Pancreas (tissue), 10 donors: ENCODE measurements around the gene CES2. TPM values are rescaled to one million over a fixed set of nuclear protein-coding genes. Genes with fewer than 3 reads are reported as not detected.

Experiments
- ATAC-seq, 4 donors: fragments of 200-7000 bp; cut with Tn5 transposase; one replicate each; pipeline versions ENCODE4 v1.8.0 to v1.9.1; 2020; ENCODE audit warnings: mild to moderate bottlenecking in 4 of 4, moderate library complexity in 4 of 4
- DNase-seq, 6 donors: peaks; one replicate each; pipeline ENCODE4 v3.0.0-alpha.2; 2020
- FAIRE-seq: peaks from 2 replicates; lab custom pipeline; 2012; peaks lifted over from hg19 to GRCh38; lab: Jason Lieb, UNC
- H3K27ac ChIP-seq, 4 donors: fragments of 200-600 bp; sonication (generic); 1 replicate in 3 of 4; 2 replicates in 1 of 4; pipeline versions ENCODE4 v1.5.0 to v1.8.0; 2020
- H3K27me3 ChIP-seq, 4 donors: fragments of 200-600 bp; one replicate each; pipeline ENCODE4 v1.8.0; 2021
- H3K36me3 ChIP-seq, 3 donors: fragments of 200-600 bp; sonication (generic) in 1 of 3; one replicate each; pipeline versions ENCODE4 v1.5.0 to v1.8.0; 2020 to 2021
- H3K4me1 ChIP-seq, 3 donors: fragments of 200-600 bp; one replicate each; pipeline ENCODE4 v1.8.0; 2021
- H3K4me3 ChIP-seq, 4 donors: fragments of 200-600 bp; sonication (generic) in 2 of 4; one replicate each; pipeline versions ENCODE4 v1.5.0 to v1.8.0; 2020 to 2021
- H3K9me3 ChIP-seq, 4 donors: fragments of 200-600 bp; one replicate each; pipeline ENCODE4 v1.8.0; 2021
- WGBS, 2 donors: extraction: QIAGEN DNeasy Blood & Tissue Kit; methylation state at CpG; one replicate each; pipeline ENCODE4 v1.1.7; 2013; 5-methylcytosine and 5-hydroxymethylcytosine counted together
- intact Hi-C, 3 donors: fragments of 100-400 bp; cut with DNase I; formaldehyde crosslinking; loops; one replicate each; pipeline versions ENCODE4 v1.11.1 to v1.14.2; 2022
- polyA plus RNA-seq, 2 donors: library from polyadenylated mRNA; stranded (reverse); fragments of 200-250 nt; gene quantifications; one replicate each; pipeline ENCODE4 v1.2.3, GENCODE V29; 2013
- total RNA-seq, 6 donors: library from RNA; stranded (reverse); fragmentation: NEBNext Ultra II Directional in 4 of 6; extraction: Animal tissue kit (Norgen Biotek cat#: 25700) in 4 of 6; gene quantifications; one replicate each; pipeline versions ENCODE4 v1.2.1 to v1.2.4, GENCODE V29; 2021 to 2023
- TF ChIP-seq, protein P1 (sequence below), 4 donors: fragments of 200-600 bp; sonication (generic) in 3 of 4; IDR thresholded peaks; one replicate each; pipeline versions ENCODE4 v1.5.0 to v1.8.0; 2021; ENCODE audit warnings: antibody characterized with exemption in 4 of 4
- donor health status: healthy with polysubstance abuse.
- donor health status: DM: no; HTN: no; CAD: no; lungs with moderate emphysema.
- donor health status: DM: no; HTN: no; CAD: no.
- donor health status: control.
- donor health status: control.
- donor health status: Bipolar disorder and iron deficiency.
- donor health status: DM: yes; HTN: yes; CAD: no.
- donor health status: DM: no; HTN: no; CAD: no.
- donor health status: DM: no; HTN: no; CAD: no.
- donor health status: DM: yes; HTN: yes; CAD: no.

The CES2 gene
- total and polyA plus RNA-seq, 8 donors = 14.3 to 23.1 (median 17.3) TPM

DNA sequence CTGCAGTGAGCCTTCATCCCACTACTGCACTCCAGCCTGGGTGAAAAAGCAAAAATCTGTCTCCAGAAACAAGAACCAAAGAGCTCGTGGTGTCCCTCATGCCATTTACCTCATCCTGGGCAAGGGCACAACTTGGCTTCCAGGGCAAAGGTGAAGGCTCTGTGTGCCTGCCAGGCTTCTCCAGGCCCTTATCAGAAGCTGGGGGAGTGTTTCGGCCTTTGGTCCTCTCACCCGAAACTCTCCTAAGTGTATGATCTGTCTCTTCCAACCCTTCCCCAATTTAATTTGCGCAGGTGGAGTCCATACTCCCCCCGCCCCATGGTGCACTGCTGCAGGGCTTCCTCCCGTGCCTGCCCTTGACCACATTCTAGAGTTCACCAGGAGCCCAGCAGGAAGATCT lies 1.1 kb downstream of the CES2 start:
- ATAC-seq = no peak
- peaks cover 0 to 18% (median 13%) of the 10 kb centered on the region in 3 donors for H3K36me3 ChIP-seq
- FAIRE-seq = no peak

GRCh38 chr16:66936889-66937554 lies 1.7 kb downstream of the CES2 start:
- ATAC-seq = no peak
- intact Hi-C loops = no loop called here
- TF ChIP-seq, protein P1, sequence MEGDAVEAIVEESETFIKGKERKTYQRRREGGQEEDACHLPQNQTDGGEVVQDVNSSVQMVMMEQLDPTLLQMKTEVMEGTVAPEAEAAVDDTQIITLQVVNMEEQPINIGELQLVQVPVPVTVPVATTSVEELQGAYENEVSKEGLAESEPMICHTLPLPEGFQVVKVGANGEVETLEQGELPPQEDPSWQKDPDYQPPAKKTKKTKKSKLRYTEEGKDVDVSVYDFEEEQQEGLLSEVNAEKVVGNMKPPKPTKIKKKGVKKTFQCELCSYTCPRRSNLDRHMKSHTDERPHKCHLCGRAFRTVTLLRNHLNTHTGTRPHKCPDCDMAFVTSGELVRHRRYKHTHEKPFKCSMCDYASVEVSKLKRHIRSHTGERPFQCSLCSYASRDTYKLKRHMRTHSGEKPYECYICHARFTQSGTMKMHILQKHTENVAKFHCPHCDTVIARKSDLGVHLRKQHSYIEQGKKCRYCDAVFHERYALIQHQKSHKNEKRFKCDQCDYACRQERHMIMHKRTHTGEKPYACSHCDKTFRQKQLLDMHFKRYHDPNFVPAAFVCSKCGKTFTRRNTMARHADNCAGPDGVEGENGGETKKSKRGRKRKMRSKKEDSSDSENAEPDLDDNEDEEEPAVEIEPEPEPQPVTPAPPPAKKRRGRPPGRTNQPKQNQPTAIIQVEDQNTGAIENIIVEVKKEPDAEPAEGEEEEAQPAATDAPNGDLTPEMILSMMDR (IDR thresholded peaks at IDR 0.05) = no peak
- peak in 1 of 6 donors; percentile 8 for DNase-seq
- no peak overlapping the region for H3K4me3 ChIP-seq
- peaks cover 0 to 23% (median 17%) of the 10 kb centered on the region in 3 donors for H3K36me3 ChIP-seq
- H3K27ac ChIP-seq = no peak overlapping the region
- no peaks in the 10 kb centered on the region for H3K9me3 ChIP-seq
- 67 to 85% methylated on average over 4 of the region's 4 CpGs for WGBS, 2 donors
- no peak for FAIRE-seq
- no peaks in the 10 kb centered on the region for H3K27me3 ChIP-seq
- H3K4me1 ChIP-seq = peaks cover 4 to 20% (median 11%) of the 10 kb centered on the region in 3 donors

More for the DNA sequence above, 1.1 kb downstream of the CES2 start:
- intact Hi-C loops = no loop called here
- 56 to 65% methylated on average over 6 of the region's 6 CpGs for whole genome bisulfite sequencing, 2 donors
- Histone ChIP-seq H3K27me3 (no peaks in the 10 kb centered on the region), H3K4me1 (peaks cover 4 to 20% (median 11%) of the 10 kb centered on the region in 3 donors), H3K9me3 (no peaks in the 10 kb centered on the region), H3K4me3 (peak overlapping the region in 1 of 4 donors; percentile 99), H3K27ac (no peak overlapping the region)
- TF ChIP-seq, protein P1 (IDR thresholded peaks at IDR 0.05) = no peak
- DNase-seq = peak in 1 of 6 donors; percentile 27

DNA sequence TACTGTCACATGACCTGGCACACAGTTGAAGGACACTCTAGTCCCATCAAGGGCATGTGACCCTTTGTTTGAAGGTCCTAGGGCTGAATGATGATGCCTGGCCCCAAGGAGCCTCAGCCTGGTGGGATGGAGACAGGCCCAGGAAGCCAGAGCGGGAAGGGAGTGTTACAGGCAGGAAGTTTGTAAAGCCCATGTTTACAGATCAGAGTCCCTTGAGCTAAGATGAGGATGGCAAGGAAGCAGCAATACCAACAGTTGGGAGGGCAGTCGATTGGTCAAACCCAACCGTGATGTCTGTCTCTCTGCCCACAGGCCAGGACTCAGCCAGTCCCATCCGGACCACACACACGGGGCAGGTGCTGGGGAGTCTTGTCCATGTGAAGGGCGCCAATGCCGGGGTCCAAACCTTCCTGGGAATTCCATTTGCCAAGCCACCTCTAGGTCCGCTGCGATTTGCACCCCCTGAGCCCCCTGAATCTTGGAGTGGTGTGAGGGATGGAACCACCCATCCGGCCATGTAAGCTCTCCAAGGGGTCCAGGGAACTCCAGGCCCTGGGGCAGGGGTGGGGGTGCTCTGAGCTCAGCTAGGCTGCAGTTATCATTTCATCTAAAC lies 2.5 kb downstream of the CES2 start:
- intact Hi-C loops = no loop called here
- ATAC-seq = no peak
- WGBS, 2 donors = 92 to 93% methylated on average over 10 of the region's 10 CpGs
- Histone ChIP-seq H3K27ac (no peak overlapping the region), H3K9me3 (no peaks in the 10 kb centered on the region), H3K4me1 (peaks cover 4 to 20% (median 11%) of the 10 kb centered on the region in 3 donors), H3K4me3 (no peak overlapping the region), H3K27me3 (no peaks in the 10 kb centered on the region), H3K36me3 (peaks cover 0 to 32% (median 21%) of the 10 kb centered on the region in 3 donors)
- peak in 1 of 6 donors; percentile 51 for DNase-seq
- FAIRE-seq = no peak
- TF ChIP-seq, protein P1 (IDR thresholded peaks at IDR 0.05) = no peak

- Histone ChIP-seq H3K36me3 (peaks cover 0 to 35% (median 27%) of the 10 kb centered on the region in 3 donors), H3K9me3 (no peaks in the 10 kb centered on the region), H3K4me3 (no peak overlapping the region), H3K4me1 (peaks cover 0 to 13% (median 4%) of the 10 kb centered on the region in 3 donors), H3K27me3 (no peaks in the 10 kb centered on the region), H3K27ac (no peak overlapping the region)
- TF ChIP-seq, protein P1 (IDR thresholded peaks at IDR 0.05) = no peak
- no peak for FAIRE-seq
- intact Hi-C loops = no loop called here
- DNase-seq = peak in 1 of 6 donors; percentile 27
- ATAC-seq = no peak
Measured at GRCh38 chr16:66939366-66939765, 4.0 kb downstream of the CES2 start.
